Adipose tissue (tissue), 3 donors: ENCODE measurements around the gene C6orf132. TPM values are rescaled to one million over a fixed set of nuclear protein-coding genes. Genes with fewer than 3 reads are reported as not detected.

ENCODE experiments used
- H3K27ac ChIP-seq: one replicate; pipeline ENCODE4 v1.5.1; 2013; ENCODE audit warnings: low read depth, low read length
- WGBS, 3 donors: extraction: QIAGEN DNeasy Blood & Tissue Kit; methylation state at CpG; one replicate each; pipeline ENCODE4 v1.1.7; 2013; 5-methylcytosine and 5-hydroxymethylcytosine counted together
- polyA plus RNA-seq, 3 donors: library from polyadenylated mRNA; stranded (reverse); fragments of 200-250 nt; gene quantifications; one replicate each; pipeline ENCODE4 v1.2.3, GENCODE V29; 2013
- donor health status: healthy with polysubstance abuse.
- donor health status: Bipolar disorder and iron deficiency.
- donor health status: healthy.

The C6orf132 gene
- polyA plus RNA-seq, 3 donors, result 5.8 to 11.2 (median 6.2) TPM

DNA sequence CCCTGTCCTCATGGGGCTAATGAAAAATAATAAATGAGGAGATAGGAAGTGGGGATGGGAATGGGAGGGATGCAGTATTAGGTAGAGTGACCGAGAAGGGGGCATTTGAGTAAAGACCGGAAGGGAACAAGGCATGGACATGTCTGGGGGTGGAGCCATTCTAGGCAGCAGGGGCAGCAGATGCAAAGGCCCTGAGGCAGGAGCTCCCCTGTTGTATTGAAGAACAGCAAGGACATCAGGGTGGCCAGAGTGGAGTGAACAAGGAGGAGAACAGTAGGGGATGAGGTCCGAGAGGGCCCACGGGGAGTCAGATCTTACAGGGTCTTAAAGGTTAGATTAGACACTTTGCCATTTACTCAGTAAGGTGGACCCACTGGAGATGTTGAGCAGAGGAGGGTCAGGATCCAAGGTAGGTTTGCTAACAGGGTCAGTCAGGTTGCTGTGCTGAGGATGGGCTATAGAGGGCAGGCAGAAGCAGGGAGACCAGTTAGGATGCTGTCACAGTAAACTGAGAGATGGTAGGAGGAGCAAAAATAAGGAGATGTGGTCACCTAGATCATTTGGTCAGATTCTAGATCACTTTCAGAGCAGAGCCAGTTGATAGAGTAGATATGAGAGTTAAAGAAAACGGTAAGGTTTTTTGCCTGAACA, 73.4 kb downstream of the C6orf132 start:
- WGBS, 3 donors, result 95 to 97% (median 97%) methylated on average over 5 of the region's 5 CpGs
- no peak overlapping the region for H3K27ac ChIP-seq

GRCh38 chr6:42068173-42068572, 74.2 kb downstream of the C6orf132 start:
- H3K27ac ChIP-seq, result no peak overlapping the region
- WGBS, 3 donors, result 93 to 95% (median 93%) methylated on average over 7 of the region's 7 CpGs

- H3K27ac ChIP-seq, result no peak overlapping the region
- WGBS, 3 donors, result 95 to 96% (median 96%) methylated on average over 13 of the region's 13 CpGs
Observed at GRCh38 chr6:42066156-42066675, 76.2 kb downstream of the C6orf132 start.

- no peak overlapping the region for H3K27ac ChIP-seq
- 95 to 97% (median 96%) methylated on average over 5 of the region's 5 CpGs for WGBS, 3 donors
Observed at GRCh38 chr6:42059743-42060142, 82.7 kb downstream of the C6orf132 start.

GRCh38 chr6:42053601-42054000, 88.8 kb downstream of the C6orf132 start:
- H3K27ac ChIP-seq, result no peak overlapping the region

DNA sequence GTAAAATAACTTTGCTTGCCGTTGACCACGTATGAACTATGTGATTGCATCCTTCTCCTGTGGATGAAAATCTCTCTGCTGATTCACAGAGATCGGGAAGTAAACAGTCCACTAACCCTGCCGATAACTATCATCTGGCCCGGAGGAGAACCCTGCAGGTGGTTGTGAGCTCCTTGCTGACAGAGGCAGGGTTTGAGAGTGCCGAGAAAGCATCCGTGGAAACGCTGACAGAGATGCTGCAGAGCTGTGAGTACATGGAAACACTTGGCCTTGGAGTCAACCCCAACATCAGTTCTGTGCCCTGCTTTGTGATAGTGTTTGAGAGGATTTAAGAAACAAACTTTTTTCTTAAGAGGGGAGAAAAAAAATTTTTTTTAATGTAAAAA, 91.2 kb downstream of the C6orf132 start:
- no peak overlapping the region for H3K27ac ChIP-seq
- 25 to 29% (median 29%) methylated on average over 8 of the region's 8 CpGs for WGBS, 3 donors

Other genes with a start within 250 kb of the C6orf132 start
- gene USP49, start 247.2 kb downstream of the C6orf132 start, polyA plus RNA-seq, result 1 to 10 TPM in 2 of 3 donors, under 1 TPM in 1; 0.79 to 1.9 (median 1.3) TPM
- gene MED20, start 221.5 kb downstream of the C6orf132 start, polyA plus RNA-seq, result 1 to 10 TPM; 5.3 to 8.1 (median 7.0) TPM
- 10 to 100 TPM in 2 of 3 donors, 1 to 10 TPM in 1; 9.3 to 32.7 (median 12.0) TPM for gene BYSL, start 221.1 kb downstream of the C6orf132 start, polyA plus RNA-seq
- gene CCND3, start 200.8 kb downstream of the C6orf132 start, polyA plus RNA-seq, result 100 to 1,000 TPM in 1 of 3 donors, 10 to 100 TPM in 2; 35.5 to 146 (median 95.9) TPM
- gene TAF8, start 92.1 kb downstream of the C6orf132 start, polyA plus RNA-seq, result 10 to 100 TPM in 1 of 3 donors, 1 to 10 TPM in 2; 6.0 to 16.2 (median 8.7) TPM
- under 1 TPM in 1 of 3 donors, not detected in 2; 0.22 TPM for gene GUCA1A, start 30.7 kb upstream of the C6orf132 start, polyA plus RNA-seq
- under 1 TPM in 2 of 3 donors, not detected in 1; 0.25 to 0.43 TPM for gene GUCA1B, start 52.3 kb upstream of the C6orf132 start, polyA plus RNA-seq
- 10 to 100 TPM; 10.6 to 33.4 (median 22.9) TPM for gene MRPS10, start 75.2 kb upstream of the C6orf132 start, polyA plus RNA-seq